Muscle layer of colon (tissue), 2 donors: ENCODE measurements around the gene AGPAT4.

Experiments used
- H3K27ac ChIP-seq: one replicate; pipeline ENCODE4 v1.7.0; 2013; ENCODE audit warnings: low read depth, mild to moderate bottlenecking, low read length, moderate library complexity
- H3K27me3 ChIP-seq, 2 donors: one replicate each; pipeline ENCODE4 v1.7.0; 2013; ENCODE audit warnings: low read length in 2 of 2, mild to moderate bottlenecking in 2 of 2; ENCODE audit not compliant: insufficient read depth in 2 of 2, control insufficient read depth in 1 of 2
- H3K36me3 ChIP-seq: one replicate; pipeline ENCODE4 v1.7.0; 2013; ENCODE audit warnings: mild to moderate bottlenecking, low read length; ENCODE audit not compliant: insufficient read depth
- H3K4me1 ChIP-seq: one replicate; pipeline ENCODE4 v1.7.0; 2013; ENCODE audit warnings: mild to moderate bottlenecking, low read length; ENCODE audit not compliant: insufficient read depth
- H3K4me3 ChIP-seq, 2 donors: one replicate each; pipeline ENCODE4 v1.7.0; 2013; ENCODE audit warnings: low read length in 2 of 2, low read depth in 1 of 2, mild to moderate bottlenecking in 1 of 2, moderate library complexity in 1 of 2
- H3K9ac ChIP-seq: one replicate; pipeline ENCODE4 v1.7.0; 2013; ENCODE audit warnings: low read length
- H3K9me3 ChIP-seq: one replicate; pipeline ENCODE4 v1.7.0; 2013; ENCODE audit warnings: mild to moderate bottlenecking, low read length
- donor health status: abdominal sarcoma.
- donor health status: Adenocarcinoma of cecum.

Gene AGPAT4

GRCh38 chr6:161235776-161236633 is 37.9 kb downstream of the AGPAT4 start:
- H3K27me3 ChIP-seq = no peaks in the 10 kb centered on the region
- H3K4me3 ChIP-seq = no peak overlapping the region
- H3K9ac ChIP-seq = no peak overlapping the region
- peaks cover 42% of the 10 kb centered on the region for H3K4me1 ChIP-seq
- no peaks in the 10 kb centered on the region for H3K36me3 ChIP-seq
- no peak overlapping the region for H3K27ac ChIP-seq
- no peaks in the 10 kb centered on the region for H3K9me3 ChIP-seq

GRCh38 chr6:161233986-161234661 is 39.7 kb downstream of the AGPAT4 start:
- Histone ChIP-seq H3K9ac (no peak overlapping the region), H3K4me1 (peaks cover 45% of the 10 kb centered on the region), H3K27me3 (no peaks in the 10 kb centered on the region), H3K27ac (no peak overlapping the region), H3K4me3 (no peak overlapping the region), H3K36me3 (no peaks in the 10 kb centered on the region), H3K9me3 (no peaks in the 10 kb centered on the region)

- no peaks in the 10 kb centered on the region for H3K36me3 ChIP-seq
- H3K27ac ChIP-seq = no peak overlapping the region
- peaks cover 57% of the 10 kb centered on the region for H3K4me1 ChIP-seq
- no peaks in the 10 kb centered on the region for H3K9me3 ChIP-seq
- no peak overlapping the region for H3K9ac ChIP-seq
- no peaks in the 10 kb centered on the region for H3K27me3 ChIP-seq
- H3K4me3 ChIP-seq = no peak overlapping the region
Measured at GRCh38 chr6:161232467-161232866, 41.4 kb downstream of the AGPAT4 start.

GRCh38 chr6:161232010-161232409 is 41.9 kb downstream of the AGPAT4 start:
- H3K4me3 ChIP-seq = no peak overlapping the region
- no peaks in the 10 kb centered on the region for H3K9me3 ChIP-seq
- H3K27ac ChIP-seq = no peak overlapping the region
- H3K4me1 ChIP-seq = peaks cover 57% of the 10 kb centered on the region
- no peaks in the 10 kb centered on the region for H3K27me3 ChIP-seq
- no peak overlapping the region for H3K9ac ChIP-seq
- no peaks in the 10 kb centered on the region for H3K36me3 ChIP-seq

- Histone ChIP-seq H3K4me1 (peaks cover 59% of the 10 kb centered on the region), H3K9ac (no peak overlapping the region), H3K4me3 (no peak overlapping the region), H3K36me3 (no peaks in the 10 kb centered on the region), H3K27me3 (no peaks in the 10 kb centered on the region), H3K9me3 (no peaks in the 10 kb centered on the region), H3K27ac (no peak overlapping the region)
Measured at GRCh38 chr6:161230339-161230738, 43.5 kb downstream of the AGPAT4 start.

- peak overlapping the region in 1 of 2 donors; percentile 15 for H3K4me3 ChIP-seq
Measured at GRCh38 chr6:161228921-161229591, 44.8 kb downstream of the AGPAT4 start.

DNA sequence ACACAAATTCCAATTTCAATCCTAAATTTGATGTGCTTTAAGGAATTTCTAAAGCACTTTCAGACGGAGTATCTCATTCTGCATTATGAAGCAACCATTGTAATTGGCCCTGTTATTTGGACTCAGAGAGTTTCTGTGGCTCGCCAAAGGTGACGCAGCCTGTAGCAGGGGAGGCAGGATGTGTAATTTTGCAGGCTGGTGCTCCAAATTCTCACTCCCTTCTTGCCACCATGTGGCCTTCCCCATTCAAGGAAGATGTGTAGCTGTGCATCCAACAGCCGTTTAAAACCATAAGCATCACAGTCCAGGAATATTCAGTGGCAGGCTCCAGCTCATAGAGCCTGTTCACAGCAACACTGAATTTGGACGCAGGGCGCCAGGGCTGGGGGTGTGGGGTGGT is 45.8 kb downstream of the AGPAT4 start:
- Histone ChIP-seq H3K36me3 (no peaks in the 10 kb centered on the region), H3K4me3 (no peak overlapping the region), H3K9ac (no peak overlapping the region), H3K9me3 (no peaks in the 10 kb centered on the region), H3K27me3 (no peaks in the 10 kb centered on the region), H3K4me1 (peaks cover 42% of the 10 kb centered on the region), H3K27ac (peak overlapping the region; percentile 53)

More at GRCh38 chr6:161228921-161229591, 44.8 kb downstream of the AGPAT4 start:
- no peaks in the 10 kb centered on the region for H3K36me3 ChIP-seq
- peaks cover 46% of the 10 kb centered on the region for H3K4me1 ChIP-seq
- H3K9ac ChIP-seq = no peak overlapping the region
- H3K27me3 ChIP-seq = no peaks in the 10 kb centered on the region
- H3K9me3 ChIP-seq = no peaks in the 10 kb centered on the region
- peak overlapping the region; percentile 53 for H3K27ac ChIP-seq

- no peak overlapping the region for H3K4me3 ChIP-seq
- peaks cover 42% of the 10 kb centered on the region for H3K4me1 ChIP-seq
- no peaks in the 10 kb centered on the region for H3K27me3 ChIP-seq
- no peak overlapping the region for H3K27ac ChIP-seq
- no peak overlapping the region for H3K9ac ChIP-seq
- no peaks in the 10 kb centered on the region for H3K9me3 ChIP-seq
- H3K36me3 ChIP-seq = no peaks in the 10 kb centered on the region
Measured at GRCh38 chr6:161227004-161227960, 46.6 kb downstream of the AGPAT4 start.

DNA sequence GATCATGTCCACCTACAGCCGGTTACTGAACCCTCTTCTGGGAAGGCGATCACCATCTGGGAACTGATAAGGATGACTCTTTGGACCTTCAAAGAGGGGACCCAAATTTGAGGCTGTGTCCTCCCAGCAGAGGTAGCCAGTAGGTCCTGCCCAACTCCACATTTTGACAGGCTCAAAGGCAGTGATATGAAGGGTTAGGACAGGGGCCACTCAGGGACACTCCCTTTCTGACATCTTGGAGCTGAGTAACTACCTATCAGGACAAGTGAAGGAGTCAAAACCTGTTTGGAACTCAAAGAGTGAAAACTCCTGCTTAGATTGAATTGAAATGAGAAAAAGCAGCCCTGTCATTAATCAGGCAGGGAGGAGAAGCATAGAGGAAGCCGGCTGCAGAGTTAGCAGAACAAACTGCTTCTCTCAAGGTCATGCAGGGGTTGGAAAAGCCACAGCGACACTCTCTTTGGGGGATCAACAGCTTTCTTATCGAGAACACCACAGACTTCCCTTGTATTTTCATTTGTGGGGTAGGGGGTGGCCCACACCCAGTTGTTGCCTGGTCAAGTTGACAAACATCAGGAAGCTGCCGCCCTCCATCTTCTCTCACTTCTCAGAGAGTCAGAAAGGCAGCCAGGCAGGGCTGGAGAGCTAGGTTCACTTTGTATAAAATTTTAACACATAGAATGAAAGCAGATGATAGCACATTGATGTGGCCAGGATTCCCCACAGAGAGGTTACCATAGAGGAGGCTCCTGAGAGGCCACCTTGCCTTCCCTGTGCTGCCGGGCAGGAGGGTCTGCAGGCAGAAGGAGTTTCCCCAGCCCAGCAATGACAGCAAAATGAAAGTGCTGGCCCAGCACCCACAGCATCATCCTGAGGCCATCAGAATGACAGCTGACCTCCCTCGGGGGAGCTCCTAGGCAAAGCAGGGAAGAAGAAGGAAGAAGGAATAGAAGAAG is 47.6 kb downstream of the AGPAT4 start:
- Histone ChIP-seq H3K4me1 (peaks cover 42% of the 10 kb centered on the region), H3K9ac (no peak overlapping the region), H3K36me3 (no peaks in the 10 kb centered on the region), H3K4me3 (no peak overlapping the region), H3K27ac (no peak overlapping the region), H3K27me3 (no peaks in the 10 kb centered on the region), H3K9me3 (no peaks in the 10 kb centered on the region)

GRCh38 chr6:161225681-161226008 is 48.2 kb downstream of the AGPAT4 start:
- Histone ChIP-seq H3K4me3 (no peak overlapping the region), H3K9me3 (no peaks in the 10 kb centered on the region), H3K4me1 (peaks cover 42% of the 10 kb centered on the region), H3K27me3 (no peaks in the 10 kb centered on the region), H3K36me3 (no peaks in the 10 kb centered on the region), H3K27ac (no peak overlapping the region), H3K9ac (no peak overlapping the region)
